NT2/D1 (cell line): ENCODE results near the gene CDH13.

Experiments
- SUZ12 ChIP-seq: IDR thresholded peaks from 2 replicates; pipeline ENCODE4 v1.6.1; 2011; ENCODE audit not compliant: insufficient read length, insufficient read depth; ENCODE audit errors: extremely low read depth
- YY1 ChIP-seq: IDR thresholded peaks from 2 replicates; pipeline ENCODE4 v1.6.1; 2011; ENCODE audit not compliant: insufficient read length, insufficient read depth
- ZNF274 ChIP-seq: IDR thresholded peaks from 2 replicates; pipeline ENCODE4 v1.6.1; 2011; ENCODE audit warnings: mild to moderate bottlenecking, low read depth, low read length

GRCh38 chr16:83717814-83718213 is 1091.0 kb downstream of the CDH13 start:
- no peak for TF ChIP-seq YY1
- no peak for TF ChIP-seq SUZ12
- no peak for TF ChIP-seq ZNF274
